HG02938 (cell line): ENCODE measurements around the gene SETD6.

Experiments used
- ATAC-seq: cut with Tn5 transposase; IDR thresholded peaks from one replicate; pipeline ENCODE4 v1.9.1; 2021; ENCODE audit warnings: mild to moderate bottlenecking, moderate library complexity; ENCODE audit not compliant: unreplicated experiment

The SETD6 gene

GRCh38 chr16:58493756-58494431, 21.4 kb upstream of the SETD6 start:
- no peak for ATAC-seq

DNA sequence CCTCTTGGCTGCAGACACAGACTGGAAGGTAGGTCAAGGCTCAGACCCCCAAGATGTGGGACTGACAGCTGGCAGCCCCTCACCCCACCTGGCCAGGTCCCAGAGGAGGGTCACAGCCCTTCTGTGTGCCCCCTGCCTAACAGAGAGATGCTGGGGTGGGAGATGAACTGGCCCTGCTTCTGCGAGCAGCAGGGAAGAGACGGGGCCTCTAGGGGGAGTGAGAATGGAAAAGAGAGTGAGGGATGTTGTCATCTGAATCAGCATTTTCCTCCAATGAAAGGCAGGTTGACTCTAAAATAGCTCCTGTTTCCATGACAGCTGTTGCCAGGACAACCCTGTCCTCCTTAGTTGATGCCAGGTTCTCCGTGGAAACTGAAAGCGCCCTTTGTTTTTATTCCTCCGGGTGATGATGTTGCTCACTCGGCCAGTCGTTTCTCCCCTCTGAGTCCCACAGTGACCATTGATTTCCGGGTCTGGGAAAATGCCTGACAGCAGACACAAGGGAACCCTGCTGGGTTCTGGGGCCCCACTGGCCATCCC, 20.3 kb upstream of the SETD6 start:
- peak; percentile 84 for ATAC-seq

DNA sequence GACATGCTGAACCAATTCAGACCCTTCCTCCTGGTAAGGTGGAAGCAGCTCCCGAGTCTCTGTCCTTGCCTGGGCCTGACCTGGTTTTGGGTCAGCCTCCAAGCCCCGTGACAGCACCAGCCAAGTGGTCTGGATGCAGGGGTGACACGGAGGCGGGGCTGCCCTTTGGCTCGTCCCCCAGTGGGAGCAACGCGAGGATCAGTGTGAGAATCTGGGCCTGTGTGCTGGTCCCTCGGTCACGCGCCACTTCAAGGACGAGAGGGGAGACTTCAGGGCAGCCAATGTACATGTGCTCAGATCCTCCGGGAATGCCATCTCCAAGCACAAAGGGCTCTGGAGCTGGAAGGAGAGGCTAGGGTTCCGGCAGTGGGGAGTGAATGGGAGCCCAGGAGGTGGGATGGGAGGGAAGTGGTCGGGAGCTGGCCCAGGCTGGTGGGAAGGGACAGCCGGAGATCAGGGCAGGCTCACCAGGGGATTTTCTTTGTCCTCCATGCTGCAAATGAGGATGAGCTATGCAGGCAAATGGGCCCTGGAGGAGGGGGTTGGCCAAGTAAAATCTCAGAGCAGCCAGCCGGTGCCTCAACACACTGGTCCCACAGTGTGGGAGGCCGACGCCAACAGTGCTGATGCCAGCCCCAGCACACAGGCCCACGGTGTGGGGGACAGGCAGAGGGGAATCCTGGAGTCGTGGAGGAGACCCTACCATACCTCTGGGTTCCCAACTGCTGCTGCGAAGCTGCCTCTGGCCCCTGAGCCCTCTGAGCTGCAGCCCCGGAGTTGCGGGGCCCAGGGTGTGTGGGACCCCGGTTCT, 19.6 kb upstream of the SETD6 start:
- ATAC-seq: no peak

GRCh38 chr16:58497468-58497867, 17.8 kb upstream of the SETD6 start:
- ATAC-seq: no peak

DNA sequence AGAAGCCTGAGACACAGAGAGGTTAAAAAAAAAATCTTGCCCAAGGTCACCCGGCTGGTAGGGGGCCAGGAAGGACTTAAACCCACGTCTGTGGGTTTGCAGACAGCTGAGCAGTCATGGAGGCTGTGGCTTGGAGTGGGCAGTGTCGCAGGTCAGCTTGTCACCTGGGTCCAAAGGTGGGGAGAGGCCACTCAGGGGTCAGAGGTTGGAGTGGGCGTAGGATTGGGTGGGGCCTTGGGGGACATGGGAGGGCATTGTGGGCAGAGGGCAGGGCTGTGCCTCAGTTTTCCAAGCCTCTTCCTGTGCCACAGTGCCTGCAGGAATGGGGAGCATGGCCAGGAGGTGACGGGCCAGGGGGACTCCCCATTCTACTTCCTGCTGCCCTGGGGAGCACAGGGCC, 17.4 kb upstream of the SETD6 start:
- ATAC-seq: no peak

DNA sequence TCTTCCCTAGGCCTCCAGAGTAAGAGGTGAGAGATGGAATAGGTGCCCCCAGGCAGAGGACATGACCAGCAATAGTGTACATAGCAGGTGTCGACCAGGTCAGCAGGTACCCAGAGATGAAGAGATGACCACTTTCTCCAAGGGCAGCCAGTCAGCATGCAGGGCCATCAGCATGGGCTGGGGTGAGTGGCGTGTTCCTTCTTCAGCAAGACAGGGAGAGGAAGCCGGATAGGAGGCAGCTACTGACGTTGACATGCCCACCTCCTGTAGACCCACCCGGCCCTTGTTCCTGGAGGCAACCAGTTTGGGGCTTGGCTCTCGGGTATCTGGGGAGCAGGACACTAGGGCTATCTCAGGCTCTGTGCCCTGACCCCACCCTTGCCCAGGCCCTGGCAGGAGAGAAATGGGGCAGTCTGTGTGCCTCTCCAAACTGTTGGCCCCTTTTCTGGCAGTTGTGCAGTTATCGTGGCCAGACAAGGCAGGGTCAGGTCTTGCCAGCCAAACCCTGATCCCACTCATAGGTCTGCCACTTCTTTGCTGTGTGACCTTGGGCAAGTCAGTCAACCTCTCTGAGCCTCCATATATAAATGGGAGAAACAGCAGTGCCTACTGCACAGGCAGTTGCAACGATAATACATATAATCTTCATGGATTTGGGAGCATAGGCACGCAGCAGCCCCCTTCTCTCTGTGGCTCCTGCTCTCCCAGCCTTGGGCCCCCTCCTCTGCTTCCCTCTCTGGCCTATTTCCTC, 16.8 kb upstream of the SETD6 start:
- ATAC-seq: no peak

- ATAC-seq: no peak
Observed at GRCh38 chr16:58499092-58499511, 16.2 kb upstream of the SETD6 start.

DNA sequence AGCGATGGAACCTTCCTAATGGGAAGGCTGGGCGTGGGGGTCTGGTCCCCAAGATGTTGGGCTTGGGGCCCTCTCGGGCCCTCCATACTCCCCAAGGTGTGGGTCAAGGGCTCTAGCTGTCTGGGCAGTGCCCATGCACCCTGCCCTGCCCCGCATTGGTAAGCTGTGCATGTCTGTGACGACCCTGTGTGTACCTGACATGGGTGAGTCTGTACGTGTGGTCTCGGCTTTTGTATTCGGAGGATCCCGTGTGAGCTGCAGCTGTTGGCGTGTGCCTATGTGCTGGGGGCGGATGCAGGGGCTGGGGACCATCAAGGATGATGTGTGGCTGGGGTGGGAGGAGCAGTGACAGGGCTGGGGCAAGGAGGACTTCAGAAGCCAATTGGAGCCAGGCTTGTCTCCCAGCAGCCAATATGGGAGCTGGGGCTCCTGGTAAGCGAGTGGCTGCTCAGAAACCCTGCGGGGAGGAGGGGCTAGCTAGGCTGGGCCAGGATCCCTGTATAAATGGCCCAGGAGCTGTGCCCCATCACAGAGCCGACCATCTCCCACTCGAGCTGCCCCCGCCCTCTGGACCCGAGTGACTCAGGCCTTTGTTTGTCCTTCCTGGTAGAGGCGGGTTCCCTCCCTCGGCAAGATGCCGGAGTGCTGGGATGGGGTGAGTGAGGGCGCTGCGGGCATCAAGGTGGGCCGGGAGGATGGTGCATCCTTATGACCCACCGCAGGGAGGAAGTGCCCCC, 15.5 kb upstream of the SETD6 start, which contains the start of gene NDRG4:
TSS of gene NDRG4 (plus strand) at position 529 of the 737 bp plus-strand sequence. CDS start at position 635, 106 bp downstream.
- ATAC-seq: no peak

DNA sequence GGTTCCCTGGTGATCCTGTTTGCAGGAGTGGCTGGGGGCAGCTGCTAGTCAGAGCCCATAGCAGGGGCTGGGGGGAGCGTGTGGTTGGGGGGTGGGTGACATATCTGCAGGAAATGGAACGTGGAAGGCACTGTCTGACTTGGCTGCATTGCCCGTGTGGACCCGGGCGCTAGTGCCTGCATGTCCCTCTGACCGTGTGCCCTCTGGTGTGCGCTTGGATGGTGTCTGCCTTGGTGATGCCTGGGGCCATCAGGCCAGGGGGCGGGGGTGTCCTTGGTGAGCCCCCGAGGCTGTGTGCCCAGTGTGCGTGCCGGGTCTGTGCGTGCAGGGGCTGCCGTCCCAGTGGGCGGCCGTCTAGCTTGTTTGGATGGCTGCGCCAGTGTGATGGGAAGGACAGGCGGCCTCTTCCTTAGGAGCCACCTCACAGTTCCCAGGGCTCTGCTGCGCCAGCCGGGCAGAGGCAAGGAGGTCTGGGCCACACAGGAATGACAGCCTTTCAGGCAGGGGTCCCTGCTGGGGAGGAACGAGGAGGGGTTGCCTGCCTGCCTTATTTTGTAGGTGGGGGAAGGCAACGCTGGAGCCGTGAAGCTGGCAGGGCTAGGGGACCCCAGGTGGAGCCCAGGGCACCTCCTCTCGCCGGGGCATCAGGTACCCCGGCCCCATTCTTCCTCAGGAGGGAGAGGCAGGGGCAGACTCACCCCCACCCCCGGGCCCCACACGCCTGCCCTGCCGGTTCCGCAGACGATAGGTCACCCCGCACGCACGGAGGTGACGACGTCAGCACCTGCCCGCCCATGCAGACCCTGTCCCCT, 14.7 kb upstream of the SETD6 start:
- no peak for ATAC-seq

GRCh38 chr16:58501242-58502131, 13.8 kb upstream of the SETD6 start:
- no peak for ATAC-seq

DNA sequence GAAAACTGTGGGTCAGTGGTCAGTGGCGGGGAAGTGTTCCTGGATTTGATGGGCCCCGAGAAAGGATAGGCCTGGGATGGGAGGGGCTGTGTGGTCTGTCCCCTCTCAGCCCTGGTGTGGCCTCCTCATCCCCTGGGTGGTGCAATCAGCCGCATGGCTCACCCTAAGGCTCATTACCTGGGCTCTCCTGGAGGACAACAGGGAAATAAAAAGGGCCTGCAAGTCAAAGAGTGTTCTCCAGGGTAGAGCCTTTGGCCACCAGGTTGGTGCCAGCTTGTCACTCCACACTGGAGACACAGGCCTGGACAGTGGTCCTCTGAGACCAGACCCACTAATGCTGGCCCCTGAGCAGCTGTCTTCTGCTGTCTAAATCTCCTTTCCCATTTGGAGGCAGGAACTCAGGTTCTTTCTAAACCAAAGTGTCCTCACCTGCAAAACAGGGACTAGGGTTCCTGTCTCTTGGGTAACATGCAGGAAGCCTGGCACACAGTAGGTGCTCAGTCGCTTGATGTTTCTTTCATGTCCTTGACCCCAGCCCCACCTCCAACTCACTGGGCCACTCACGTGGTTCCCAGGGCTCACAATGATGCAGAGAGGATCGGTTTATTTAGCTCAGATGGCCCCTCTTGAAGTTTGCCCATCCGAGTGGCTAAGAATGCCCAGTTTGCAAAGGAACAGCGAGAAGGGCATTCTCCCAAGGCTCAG, 12.9 kb upstream of the SETD6 start:
- no peak for ATAC-seq

GRCh38 chr16:58503166-58503862, 12.0 kb upstream of the SETD6 start:
- no peak for ATAC-seq

GRCh38 chr16:58503863-58504688, 11.2 kb upstream of the SETD6 start:
- no peak for ATAC-seq

DNA sequence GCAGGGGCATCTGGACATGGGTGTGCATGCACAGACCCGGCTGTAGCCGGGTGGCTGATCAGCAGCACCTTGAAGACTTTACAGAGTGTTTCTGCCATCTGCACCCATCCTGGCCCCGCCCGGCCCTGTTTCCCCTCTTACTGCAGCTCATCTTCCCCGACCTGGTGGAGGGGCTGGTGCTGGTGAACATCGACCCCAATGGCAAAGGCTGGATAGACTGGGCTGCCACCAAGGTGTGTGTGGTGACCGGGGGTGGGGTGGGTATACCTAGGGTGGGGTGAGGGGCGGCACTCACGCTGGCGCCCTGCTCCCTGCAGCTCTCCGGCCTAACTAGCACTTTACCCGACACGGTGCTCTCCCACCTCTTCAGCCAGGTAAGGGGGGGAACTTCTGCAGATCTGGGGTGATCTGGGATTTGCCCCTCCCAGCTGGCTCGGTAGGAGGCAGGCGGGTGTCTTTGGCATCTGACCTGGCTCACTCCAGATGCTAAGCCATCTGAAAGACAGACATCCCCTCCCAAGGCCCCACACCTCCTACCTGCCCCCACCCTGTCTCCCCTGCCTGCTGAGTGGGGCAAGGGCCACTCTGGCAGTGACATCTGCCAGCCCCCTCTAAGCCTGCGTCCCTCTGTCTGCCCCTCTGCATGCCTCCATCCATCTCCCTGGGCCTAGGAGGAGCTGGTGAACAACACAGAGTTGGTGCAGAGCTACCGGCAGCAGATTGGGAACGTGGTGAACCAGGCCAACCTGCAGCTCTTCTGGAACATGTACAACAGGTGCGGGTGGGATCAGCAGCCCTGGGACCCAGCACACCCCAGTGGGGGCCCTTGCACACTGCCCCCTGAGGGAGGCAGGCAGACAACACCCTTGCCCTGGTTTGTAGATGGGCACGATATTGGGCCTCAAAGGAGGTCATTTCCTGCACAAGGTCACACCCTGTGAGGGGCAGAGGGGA, 8.8 kb upstream of the SETD6 start:
- ATAC-seq: no peak

DNA sequence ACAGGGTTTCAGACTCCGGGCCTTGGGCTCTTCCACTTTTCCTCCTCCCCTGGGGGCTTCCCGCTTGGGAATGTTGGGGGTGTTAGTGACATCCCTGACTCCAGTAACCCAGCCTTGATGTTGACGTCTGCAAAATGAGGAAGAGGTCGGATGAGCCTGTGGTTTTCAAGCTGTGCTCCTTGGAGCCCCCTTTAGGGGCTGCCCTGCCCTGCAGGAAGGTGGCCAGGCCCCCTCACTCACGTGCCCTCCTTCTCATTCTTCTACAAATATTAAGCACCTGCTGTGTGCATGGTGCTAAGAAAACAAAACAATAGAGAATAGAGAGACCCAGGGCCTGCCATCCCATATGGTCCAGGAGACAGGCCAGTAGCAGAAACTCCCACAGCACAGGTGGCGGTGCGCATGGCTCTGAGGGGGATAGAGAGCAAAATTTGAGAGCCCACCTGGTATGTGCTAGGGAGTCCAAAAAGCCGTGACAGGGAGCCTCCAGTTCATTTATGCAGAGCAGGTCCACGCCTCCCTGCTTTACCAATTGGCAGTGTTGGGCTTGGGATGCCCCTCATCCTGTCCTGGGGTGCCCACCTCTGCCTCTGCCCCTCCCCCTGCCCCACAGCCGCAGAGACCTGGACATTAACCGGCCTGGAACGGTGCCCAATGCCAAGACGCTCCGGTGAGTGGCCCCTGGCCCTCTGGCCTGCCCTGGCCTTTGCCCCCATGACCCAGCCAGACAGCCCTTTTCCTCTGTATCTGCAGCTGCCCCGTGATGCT, 7.9 kb upstream of the SETD6 start:
- no peak for ATAC-seq
